Lower leg skin (tissue), 3 donors: ENCODE measurements around the gene TYW1B.
"Not testable (repeated sequence)": the region's sequence is repeated elsewhere in the genome, so short reads cannot be mapped to it uniquely, and the experiment has no call there.

Experiments
- POLR2A ChIP-seq, 2 donors: fragments of 450-650 bp; IDR thresholded peaks; one replicate each; pipeline ENCODE4 v1.6.1; 2016 to 2017; ENCODE audit warnings: antibody characterized with exemption in 2 of 2, mild to moderate bottlenecking in 1 of 2, moderate library complexity in 1 of 2
- TF ChIP-seq, protein P1 (sequence below), 3 donors: fragments of 450-650 bp; IDR thresholded peaks; one replicate each; pipeline ENCODE4 v1.5.1; 2016; ENCODE audit warnings: antibody characterized with exemption in 3 of 3, mild to moderate bottlenecking in 3 of 3, moderate library complexity in 2 of 3

DNA sequence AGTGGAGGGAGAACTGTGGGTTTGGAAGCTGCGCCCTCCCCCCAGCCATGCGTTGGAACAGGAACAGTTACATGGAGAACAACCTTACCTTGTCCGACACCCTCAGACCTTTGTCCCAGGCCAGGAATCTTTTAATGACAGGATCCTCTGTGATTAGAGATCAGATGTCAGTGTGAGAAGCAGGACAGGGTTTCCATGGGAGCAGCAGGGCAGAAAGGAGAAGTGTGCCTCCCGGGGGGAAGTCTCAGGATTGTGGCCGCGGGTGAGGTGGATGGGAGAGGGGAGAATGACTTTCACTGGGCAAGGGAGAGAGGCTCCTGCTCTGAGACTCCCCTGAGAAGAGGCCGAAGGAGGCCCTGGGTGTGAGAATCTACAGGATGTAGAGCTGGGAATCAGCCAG lies 39.6 kb upstream of the TYW1B start:
- not testable (repeated sequence) for TF ChIP-seq POLR2A (IDR thresholded peaks at IDR 0.05)
- TF ChIP-seq, protein P1, sequence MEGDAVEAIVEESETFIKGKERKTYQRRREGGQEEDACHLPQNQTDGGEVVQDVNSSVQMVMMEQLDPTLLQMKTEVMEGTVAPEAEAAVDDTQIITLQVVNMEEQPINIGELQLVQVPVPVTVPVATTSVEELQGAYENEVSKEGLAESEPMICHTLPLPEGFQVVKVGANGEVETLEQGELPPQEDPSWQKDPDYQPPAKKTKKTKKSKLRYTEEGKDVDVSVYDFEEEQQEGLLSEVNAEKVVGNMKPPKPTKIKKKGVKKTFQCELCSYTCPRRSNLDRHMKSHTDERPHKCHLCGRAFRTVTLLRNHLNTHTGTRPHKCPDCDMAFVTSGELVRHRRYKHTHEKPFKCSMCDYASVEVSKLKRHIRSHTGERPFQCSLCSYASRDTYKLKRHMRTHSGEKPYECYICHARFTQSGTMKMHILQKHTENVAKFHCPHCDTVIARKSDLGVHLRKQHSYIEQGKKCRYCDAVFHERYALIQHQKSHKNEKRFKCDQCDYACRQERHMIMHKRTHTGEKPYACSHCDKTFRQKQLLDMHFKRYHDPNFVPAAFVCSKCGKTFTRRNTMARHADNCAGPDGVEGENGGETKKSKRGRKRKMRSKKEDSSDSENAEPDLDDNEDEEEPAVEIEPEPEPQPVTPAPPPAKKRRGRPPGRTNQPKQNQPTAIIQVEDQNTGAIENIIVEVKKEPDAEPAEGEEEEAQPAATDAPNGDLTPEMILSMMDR (IDR thresholded peaks at IDR 0.05), result not testable (repeated sequence)
